Measurements from ENCODE around the gene KRT15.

KRT15 gene

DNA sequence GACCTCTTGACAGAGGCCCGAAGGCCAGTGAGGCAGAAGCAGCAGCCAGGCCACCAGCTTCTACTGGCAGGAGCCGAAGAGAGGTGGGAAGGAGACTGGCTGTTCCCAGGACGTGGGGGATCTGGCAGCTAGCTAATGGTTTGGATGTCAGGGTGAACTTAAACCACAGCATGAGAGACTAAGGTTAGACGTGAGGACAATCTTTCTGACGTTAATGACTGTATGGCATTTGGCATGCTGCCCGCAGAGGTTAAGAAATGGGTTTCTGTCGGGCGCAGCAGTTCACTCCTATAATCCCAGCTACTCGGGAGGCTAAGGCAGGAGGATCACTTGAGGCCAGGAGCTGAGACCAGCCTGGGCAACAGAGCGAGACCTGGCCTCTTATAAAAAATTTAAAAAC, 7.0 kb downstream of the KRT15 start:
- Histone ChIP-seq H3K9me3 (ENCODE audit: severe bottlenecking) (no peaks in the 10 kb centered on the region), H3K4me1 (ENCODE audit: insufficient read depth, poor library complexity, severe bottlenecking) (peaks cover 17% of the 10 kb centered on the region), H3K27ac (ENCODE audit: poor library complexity, severe bottlenecking) (no peak overlapping the region), H3K27me3 (ENCODE audit: insufficient read depth, poor library complexity, severe bottlenecking) (no peaks in the 10 kb centered on the region), H3K4me3 (ENCODE audit: severe bottlenecking) (no peak overlapping the region), H3K36me3 (ENCODE audit: low read depth) (no peaks in the 10 kb centered on the region)
- ATAC-seq (ENCODE audit: low read depth) = no peak
- TF ChIP-seq, protein P1, sequence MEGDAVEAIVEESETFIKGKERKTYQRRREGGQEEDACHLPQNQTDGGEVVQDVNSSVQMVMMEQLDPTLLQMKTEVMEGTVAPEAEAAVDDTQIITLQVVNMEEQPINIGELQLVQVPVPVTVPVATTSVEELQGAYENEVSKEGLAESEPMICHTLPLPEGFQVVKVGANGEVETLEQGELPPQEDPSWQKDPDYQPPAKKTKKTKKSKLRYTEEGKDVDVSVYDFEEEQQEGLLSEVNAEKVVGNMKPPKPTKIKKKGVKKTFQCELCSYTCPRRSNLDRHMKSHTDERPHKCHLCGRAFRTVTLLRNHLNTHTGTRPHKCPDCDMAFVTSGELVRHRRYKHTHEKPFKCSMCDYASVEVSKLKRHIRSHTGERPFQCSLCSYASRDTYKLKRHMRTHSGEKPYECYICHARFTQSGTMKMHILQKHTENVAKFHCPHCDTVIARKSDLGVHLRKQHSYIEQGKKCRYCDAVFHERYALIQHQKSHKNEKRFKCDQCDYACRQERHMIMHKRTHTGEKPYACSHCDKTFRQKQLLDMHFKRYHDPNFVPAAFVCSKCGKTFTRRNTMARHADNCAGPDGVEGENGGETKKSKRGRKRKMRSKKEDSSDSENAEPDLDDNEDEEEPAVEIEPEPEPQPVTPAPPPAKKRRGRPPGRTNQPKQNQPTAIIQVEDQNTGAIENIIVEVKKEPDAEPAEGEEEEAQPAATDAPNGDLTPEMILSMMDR (IDR thresholded peaks at IDR 0.05; ENCODE audit: poor library complexity, severe bottlenecking) = no peak
- no peak for DNase-seq (ENCODE audit: low spot score)

DNA sequence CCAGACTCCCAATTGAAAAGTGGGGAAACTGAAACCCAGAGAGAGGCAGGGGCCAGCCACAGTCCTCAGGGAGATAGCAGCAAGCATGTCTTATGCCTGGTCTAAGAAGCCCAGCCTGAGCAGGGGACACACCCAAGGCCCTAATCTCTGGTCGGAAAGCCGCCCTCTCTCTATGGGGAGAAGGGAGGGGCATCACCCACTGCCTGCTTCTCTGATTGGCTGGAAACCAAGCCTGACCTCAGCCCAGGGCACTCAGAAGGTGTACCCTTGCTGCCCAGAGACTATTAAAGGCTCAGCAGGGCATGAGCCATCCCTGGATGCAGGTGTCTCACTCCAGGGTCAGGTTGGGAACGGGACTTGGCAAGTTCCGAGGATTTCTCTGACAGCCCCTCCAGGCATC, 7.6 kb downstream of the KRT15 start:
- ATAC-seq (ENCODE audit: low read depth) (no peak), DNase-seq (ENCODE audit: low spot score) (no peak)
- Histone ChIP-seq H3K27me3 (ENCODE audit: insufficient read depth, poor library complexity, severe bottlenecking) (no peaks in the 10 kb centered on the region), H3K4me1 (ENCODE audit: insufficient read depth, poor library complexity, severe bottlenecking) (peaks cover 23% of the 10 kb centered on the region), H3K36me3 (ENCODE audit: low read depth) (no peaks in the 10 kb centered on the region), H3K4me3 (ENCODE audit: severe bottlenecking) (no peak overlapping the region), H3K9me3 (ENCODE audit: severe bottlenecking) (no peaks in the 10 kb centered on the region), H3K27ac (ENCODE audit: poor library complexity, severe bottlenecking) (no peak overlapping the region)
- TF ChIP-seq, protein P1 (IDR thresholded peaks at IDR 0.05; ENCODE audit: poor library complexity, severe bottlenecking) = no peak

DNA sequence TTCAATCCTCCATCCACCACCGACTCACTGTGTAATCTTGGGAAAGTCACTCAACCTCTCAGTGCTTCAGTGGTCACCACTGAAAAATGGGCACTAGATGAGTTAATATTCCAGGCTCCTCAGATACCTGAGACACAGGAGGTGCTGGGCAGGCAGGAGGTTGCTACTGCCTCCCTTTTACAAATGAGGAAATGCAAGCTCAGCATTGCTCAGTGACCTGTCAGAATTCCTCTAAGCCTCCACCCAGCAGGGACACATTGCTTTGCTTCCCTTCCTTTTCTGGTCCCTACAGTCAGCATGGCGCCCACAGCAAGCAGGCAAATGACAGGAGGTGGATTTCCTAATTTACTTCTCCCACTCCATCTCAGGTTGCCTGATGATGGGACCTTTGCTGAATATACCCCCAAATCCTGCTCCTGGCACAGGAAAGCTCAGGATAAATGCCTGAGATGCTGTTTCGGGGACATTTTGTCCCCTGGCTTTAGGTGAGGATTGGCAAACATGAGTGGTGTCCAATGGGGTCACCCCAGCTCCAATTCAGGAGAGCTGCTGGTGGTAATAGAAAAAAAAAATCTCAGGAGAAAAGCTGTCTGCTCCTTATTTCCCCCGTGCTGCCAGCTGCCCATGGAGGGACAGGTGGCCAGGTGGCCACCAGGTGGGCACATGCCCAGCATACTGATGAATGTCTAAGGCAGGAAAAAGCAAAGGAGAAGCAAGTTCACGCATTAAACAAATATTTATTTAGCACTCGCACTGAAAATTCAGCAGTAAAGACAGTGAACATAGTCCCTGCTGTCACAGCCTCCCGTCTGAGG, 8.2 kb downstream of the KRT15 start:
- H3K27me3 ChIP-seq (ENCODE audit: insufficient read depth, poor library complexity, severe bottlenecking) = no peaks in the 10 kb centered on the region
- ATAC-seq (ENCODE audit: low read depth) (no peak), DNase-seq (ENCODE audit: low spot score) (no peak)
- TF ChIP-seq, protein P1 (IDR thresholded peaks at IDR 0.05; ENCODE audit: poor library complexity, severe bottlenecking) = no peak
- H3K4me1 ChIP-seq (ENCODE audit: insufficient read depth, poor library complexity, severe bottlenecking) = peaks cover 25% of the 10 kb centered on the region
- no peaks in the 10 kb centered on the region for H3K36me3 ChIP-seq (ENCODE audit: low read depth)
- H3K27ac ChIP-seq (ENCODE audit: poor library complexity, severe bottlenecking) = no peak overlapping the region
- H3K9me3 ChIP-seq (ENCODE audit: severe bottlenecking) = no peaks in the 10 kb centered on the region
- no peak overlapping the region for H3K4me3 ChIP-seq (ENCODE audit: severe bottlenecking)

DNA sequence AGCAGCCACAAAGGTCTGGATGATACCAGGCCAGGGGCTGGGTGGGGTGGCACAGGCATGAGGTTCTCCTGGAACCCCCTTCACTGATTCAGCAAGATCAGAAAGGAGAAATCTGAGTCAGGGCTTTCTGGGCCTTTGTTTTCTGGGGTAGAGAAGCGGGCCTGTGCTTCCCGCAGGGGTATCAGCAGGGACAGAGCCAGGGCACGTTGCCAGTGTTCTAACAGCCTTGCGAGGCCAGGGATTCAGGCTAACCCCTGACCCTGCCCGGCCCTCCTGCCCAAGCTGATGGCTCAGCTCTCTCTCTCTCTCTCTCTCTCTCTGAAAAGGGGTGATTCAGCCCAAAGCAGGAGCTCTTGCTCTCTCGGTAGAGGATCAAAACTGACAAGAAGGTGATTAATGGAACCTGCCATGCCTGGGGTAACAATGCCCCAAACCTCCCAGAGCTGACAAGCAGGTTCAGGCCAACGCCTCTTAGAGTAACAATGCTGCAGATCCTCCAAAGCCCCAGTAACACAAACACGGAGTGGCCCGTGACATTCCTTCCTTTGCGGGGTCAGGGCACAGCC, 11.3 kb downstream of the KRT15 start:
- H3K4me1 ChIP-seq (ENCODE audit: insufficient read depth, poor library complexity, severe bottlenecking) = peaks cover 19% of the 10 kb centered on the region
- ATAC-seq (ENCODE audit: low read depth) (peak; percentile 78), DNase-seq (ENCODE audit: low spot score) (no peak)
- H3K9me3 ChIP-seq (ENCODE audit: severe bottlenecking) = no peaks in the 10 kb centered on the region
- peak overlapping the region; percentile 25 for H3K27ac ChIP-seq (ENCODE audit: poor library complexity, severe bottlenecking)
- H3K4me3 ChIP-seq (ENCODE audit: severe bottlenecking) = no peak overlapping the region
- H3K36me3 ChIP-seq (ENCODE audit: low read depth) = no peaks in the 10 kb centered on the region
- TF ChIP-seq, protein P1 (IDR thresholded peaks at IDR 0.05; ENCODE audit: poor library complexity, severe bottlenecking) = no peak
- H3K27me3 ChIP-seq (ENCODE audit: insufficient read depth, poor library complexity, severe bottlenecking) = no peaks in the 10 kb centered on the region

Data from RWPE2 (cell line).